SH-SY5Y (cell line): Measurements from ENCODE around the gene HIVEP1.

Experiments
- GATA2 ChIP-seq: IDR thresholded peaks from 2 replicates; pipeline ENCODE4 v1.6.1; 2011; ENCODE audit warnings: mild to moderate bottlenecking, low read depth, low read length
- GATA3 ChIP-seq: IDR thresholded peaks from 2 replicates; pipeline ENCODE4 v1.6.1; 2011; ENCODE audit warnings: low read depth, mild to moderate bottlenecking, low read length, moderate library complexity

DNA sequence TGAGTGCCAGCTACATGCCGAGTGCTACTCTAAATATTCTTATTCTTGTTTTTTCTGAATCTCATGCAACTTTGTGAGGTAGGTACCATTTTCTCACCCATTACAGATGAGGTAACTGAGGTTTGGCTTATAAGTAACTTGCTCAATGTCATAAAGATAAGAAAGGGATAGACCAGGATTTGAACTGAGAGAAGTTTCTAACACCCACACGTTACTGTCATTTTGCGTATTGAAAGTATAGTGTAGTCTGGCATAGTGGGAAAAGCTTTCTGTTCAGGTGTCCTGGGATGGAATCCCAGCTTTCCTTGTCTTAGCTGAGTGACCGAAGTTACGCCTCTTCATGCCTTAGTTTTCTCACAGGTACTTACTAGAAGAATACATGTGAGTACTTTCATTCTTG, 50.5 kb downstream of the HIVEP1 start:
- no peak for TF ChIP-seq GATA3
- TF ChIP-seq GATA2 = no peak
